PC-9 (cell line): ENCODE measurements around the gene NPEPL1. TPM values are rescaled to one million over a fixed set of nuclear protein-coding genes. Genes with fewer than 3 reads are reported as not detected.

Experiments
- BruUV-seq: library from RNA; stranded (reverse); fragments of 400-500 nt; replicated peaks from 2 replicates; lab custom pipeline; 2021; lab: Mats Ljungman, UMichigan
- CTCF ChIA-PET: fragments of 300-600 bp; sonication (Branson Sonifier 250); formaldehyde crosslinking; loops from one replicate; lab custom pipeline; 2022; ENCODE audit warnings: antibody characterized with exemption; lab: Charles Lee
- POLR2A ChIA-PET: fragments of 300-600 bp; sonication (Branson Sonifier 250); formaldehyde crosslinking; loops from one replicate; lab custom pipeline; 2022; ENCODE audit warnings: antibody characterized with exemption; ENCODE audit not compliant: unreplicated experiment; lab: Charles Lee
- DNase-seq, 2 experiments: peaks; one replicate each; pipeline versions ENCODE4 v3.0.0 to v3.0.0-alpha.2; 2015 to 2022; ENCODE audit warnings: mixed read lengths in 1 of 2
- H2AFZ ChIP-seq: fragments of 200-600 bp; sonication (generic); 2 replicates; pipeline ENCODE4 v1.8.1; 2017; ENCODE audit warnings: antibody characterized with exemption
- H3F3A ChIP-seq: fragments of 200-600 bp; sonication (generic); 2 replicates; pipeline ENCODE4 v1.8.1; 2017; ENCODE audit warnings: antibody characterized with exemption, mild to moderate bottlenecking, low read depth; ENCODE audit not compliant: insufficient read depth
- H3K27ac ChIP-seq: fragments of 200-600 bp; sonication (generic); 2 replicates; pipeline ENCODE4 v1.6.1; 2016; ENCODE audit warnings: mixed run types
- H3K27me3 ChIP-seq: fragments of 200-600 bp; sonication (generic); 2 replicates; pipeline ENCODE4 v1.6.1; 2016; ENCODE audit warnings: low read depth, mixed run types; ENCODE audit not compliant: insufficient read depth
- H3K36me3 ChIP-seq: fragments of 200-600 bp; sonication (generic); 2 replicates; pipeline ENCODE4 v1.6.1; 2016; ENCODE audit warnings: low read depth, mixed run types
- H3K4me1 ChIP-seq: fragments of 200-600 bp; sonication (generic); replicated peaks from 2 replicates; pipeline ENCODE4 v1.6.1; 2016; ENCODE audit warnings: mixed run types; ENCODE audit not compliant: insufficient read depth
- H3K4me2 ChIP-seq: fragments of 200-600 bp; sonication (generic); 2 replicates; pipeline ENCODE4 v1.6.1; 2017; ENCODE audit warnings: mixed run types
- H3K4me3 ChIP-seq: fragments of 200-600 bp; sonication (generic); 2 replicates; pipeline ENCODE4 v1.6.1; 2016; ENCODE audit warnings: mixed run types
- H3K79me2 ChIP-seq: fragments of 200-600 bp; sonication (generic); 2 replicates; pipeline ENCODE4 v1.6.1; 2017; ENCODE audit warnings: low read depth, mixed run types
- H3K9me2 ChIP-seq: fragments of 200-600 bp; sonication (generic); 2 replicates; pipeline ENCODE4 v1.8.1; 2017; ENCODE audit warnings: mild to moderate bottlenecking; ENCODE audit not compliant: insufficient read depth
- H3K9me3 ChIP-seq: fragments of 200-600 bp; sonication (generic); 2 replicates; pipeline ENCODE4 v1.8.1; 2016; ENCODE audit warnings: low read depth; ENCODE audit not compliant: insufficient read depth
- H4K20me1 ChIP-seq: fragments of 200-600 bp; sonication (generic); 2 replicates; pipeline ENCODE4 v1.8.1; 2017; ENCODE audit not compliant: insufficient read depth
- EZH2 ChIP-seq: fragments of 200-600 bp; sonication (generic); IDR thresholded peaks from 2 replicates; pipeline ENCODE4 v1.8.0; 2017; ENCODE audit warnings: antibody characterized with exemption, low read depth
- intact Hi-C: fragments of 100-400 bp; cut with micrococcal nuclease; formaldehyde crosslinking; loops from one replicate; pipeline ENCODE4 v1.10.0; 2022; ENCODE audit not compliant: unreplicated experiment
- total RNA-seq: library from RNA; stranded (reverse); gene quantifications from 2 replicates; pipeline ENCODE4 v1.2.3, GENCODE V29; 2021
- TF ChIP-seq, protein P1 (sequence below): fragments of 200-600 bp; sonication (generic); conservative IDR thresholded peaks from 2 replicates; pipeline ENCODE4 v1.6.1; 2017; ENCODE audit warnings: mixed run types, antibody characterized with exemption, mild to moderate bottlenecking, moderate library complexity

Gene NPEPL1
- total RNA-seq, 1 experiment from 2014 or later = 24.0 TPM

DNA sequence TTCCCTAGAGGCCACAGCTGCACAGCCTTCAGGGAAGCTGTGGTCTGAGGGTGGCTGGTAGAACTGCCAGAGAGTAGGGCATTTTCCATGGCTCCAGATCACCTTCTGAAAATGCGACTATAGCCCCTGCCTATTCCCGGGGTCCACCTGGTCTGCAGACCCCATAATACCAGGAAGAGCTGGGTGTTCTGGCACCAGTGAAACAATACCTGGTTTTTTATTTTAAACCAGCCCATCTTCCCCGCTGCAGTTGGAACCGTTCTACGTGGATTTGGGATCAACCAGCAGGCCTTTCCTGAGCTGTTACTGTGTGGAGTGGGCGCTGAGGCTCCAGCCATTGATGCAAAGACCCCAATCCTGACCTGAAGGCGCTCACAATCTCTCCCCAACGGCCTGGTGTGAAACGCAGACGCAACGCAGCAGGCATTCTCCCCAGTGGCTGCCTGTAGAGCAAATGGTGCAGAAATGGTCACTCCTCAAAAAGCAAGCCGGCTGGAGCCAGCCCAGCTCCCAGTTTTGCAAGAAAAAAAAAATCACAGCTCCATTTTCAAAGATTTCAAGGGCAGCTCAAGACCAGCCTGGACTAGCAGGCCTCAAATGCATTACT lies 11.3 kb downstream of the NPEPL1 start:
- H3K9me2 ChIP-seq = no peaks in the 10 kb centered on the region
- no peak for DNase-seq
- H3K36me3 ChIP-seq = no peaks in the 10 kb centered on the region; the same call in 1 of the 2 replicates
- H3K4me3 ChIP-seq = no peak overlapping the region
- no TSS peak for BruUV-seq
- no peaks in the 10 kb centered on the region for H3K27me3 ChIP-seq
- H3K4me2 ChIP-seq = no peak overlapping the region
- ChIA-PET CTCF (interaction anchor here (0.6 kb wide), 1 partner anchor 102 kb away, joined by 3 read pairs; no protein-coding TSS in a partner anchor), POLR2A (no interaction called here)
- intact Hi-C loops = no loop called here
- TF ChIP-seq EZH2 = no peak
- TF ChIP-seq, protein P1, sequence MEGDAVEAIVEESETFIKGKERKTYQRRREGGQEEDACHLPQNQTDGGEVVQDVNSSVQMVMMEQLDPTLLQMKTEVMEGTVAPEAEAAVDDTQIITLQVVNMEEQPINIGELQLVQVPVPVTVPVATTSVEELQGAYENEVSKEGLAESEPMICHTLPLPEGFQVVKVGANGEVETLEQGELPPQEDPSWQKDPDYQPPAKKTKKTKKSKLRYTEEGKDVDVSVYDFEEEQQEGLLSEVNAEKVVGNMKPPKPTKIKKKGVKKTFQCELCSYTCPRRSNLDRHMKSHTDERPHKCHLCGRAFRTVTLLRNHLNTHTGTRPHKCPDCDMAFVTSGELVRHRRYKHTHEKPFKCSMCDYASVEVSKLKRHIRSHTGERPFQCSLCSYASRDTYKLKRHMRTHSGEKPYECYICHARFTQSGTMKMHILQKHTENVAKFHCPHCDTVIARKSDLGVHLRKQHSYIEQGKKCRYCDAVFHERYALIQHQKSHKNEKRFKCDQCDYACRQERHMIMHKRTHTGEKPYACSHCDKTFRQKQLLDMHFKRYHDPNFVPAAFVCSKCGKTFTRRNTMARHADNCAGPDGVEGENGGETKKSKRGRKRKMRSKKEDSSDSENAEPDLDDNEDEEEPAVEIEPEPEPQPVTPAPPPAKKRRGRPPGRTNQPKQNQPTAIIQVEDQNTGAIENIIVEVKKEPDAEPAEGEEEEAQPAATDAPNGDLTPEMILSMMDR = no peak
- H3K27ac ChIP-seq = no peak overlapping the region
- peaks cover 5% of the 10 kb centered on the region; the same call in 1 of the 2 replicates for H4K20me1 ChIP-seq
- H3K9me3 ChIP-seq = no peaks in the 10 kb centered on the region
- no peaks in the 10 kb centered on the region for H3F3A ChIP-seq
- H3K4me1 ChIP-seq = no peaks in the 10 kb centered on the region
- H3K79me2 ChIP-seq = no peaks in the 10 kb centered on the region
- no peak overlapping the region for H2AFZ ChIP-seq

DNA sequence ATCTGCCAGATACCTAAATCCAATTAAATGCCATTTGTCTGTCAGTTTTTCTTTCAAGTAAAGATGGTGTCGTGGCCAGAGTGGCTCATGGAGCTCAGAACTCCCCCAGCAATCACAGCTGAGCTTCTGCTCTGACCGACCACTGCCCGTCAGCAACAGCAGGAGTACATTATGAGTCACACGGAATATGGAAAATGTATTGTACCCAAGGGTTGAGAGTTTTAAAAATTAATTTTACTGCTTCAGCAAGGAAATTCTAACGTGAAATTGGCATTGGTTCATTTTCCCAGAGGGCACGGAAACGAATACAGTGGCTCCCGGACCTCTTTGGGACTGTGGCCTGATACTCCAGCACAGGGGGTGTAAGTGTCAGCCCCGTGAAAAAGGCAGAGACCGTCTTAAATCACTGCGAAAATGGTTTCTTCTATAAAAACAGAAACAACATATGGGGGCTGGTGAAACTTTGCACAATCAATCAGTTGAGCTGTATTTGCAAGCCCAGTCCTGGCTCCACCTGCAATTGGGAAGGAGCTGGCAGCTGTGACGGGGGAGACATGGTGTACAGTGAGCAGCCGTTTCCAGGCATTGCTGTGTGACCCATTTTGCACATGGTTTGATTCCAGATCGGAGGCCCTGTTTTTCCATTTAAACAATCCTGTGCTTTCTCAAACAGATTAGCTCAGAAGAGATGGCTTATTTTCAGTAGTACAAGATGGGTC lies 12.8 kb downstream of the NPEPL1 start:
- CTCF ChIA-PET = no interaction called here

DNA sequence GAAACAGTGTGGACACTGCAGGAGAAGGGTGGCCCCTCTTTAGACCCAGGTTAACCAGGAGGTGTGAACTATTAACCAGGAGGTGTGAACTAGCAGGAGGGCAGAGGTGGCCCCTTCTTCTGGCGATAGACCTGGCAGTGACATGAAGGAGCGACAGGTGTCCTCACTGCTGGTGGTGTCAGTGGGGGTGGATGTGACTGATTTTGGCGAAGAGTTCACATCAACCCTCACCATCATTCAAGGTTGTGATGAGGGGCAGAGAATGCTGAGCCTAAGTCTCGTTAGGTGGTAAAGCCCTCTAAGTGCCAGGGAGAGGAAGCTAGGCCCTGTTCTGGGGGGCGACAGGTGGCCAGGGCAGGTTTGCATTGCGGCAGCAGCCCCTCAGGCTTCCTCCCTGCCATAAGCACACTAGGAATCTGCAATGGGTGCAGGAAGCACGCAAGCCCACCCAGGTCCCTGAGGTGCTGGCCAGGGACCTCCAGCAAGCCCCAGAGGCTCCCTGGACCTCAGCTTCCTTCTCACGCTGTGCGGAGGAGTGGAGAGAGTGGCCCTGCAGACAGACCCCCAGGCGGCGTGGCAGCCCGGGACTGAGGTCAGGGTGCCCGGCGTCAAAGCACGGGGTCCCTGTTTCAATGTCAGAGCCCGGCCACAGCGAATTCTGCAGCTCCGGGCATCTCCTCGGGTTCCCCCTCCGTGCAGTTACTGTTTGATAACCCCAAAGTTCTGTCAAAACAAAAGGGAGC lies 13.7 kb downstream of the NPEPL1 start:
- H3F3A ChIP-seq = no peaks in the 10 kb centered on the region
- POLR2A ChIA-PET = no interaction called here
- CTCF ChIA-PET = no interaction called here
- no peak overlapping the region for H2AFZ ChIP-seq
- no peak overlapping the region for H3K4me2 ChIP-seq
- H3K27me3 ChIP-seq = no peaks in the 10 kb centered on the region
- DNase-seq = no peak
- H3K79me2 ChIP-seq = no peaks in the 10 kb centered on the region
- BruUV-seq = no TSS peak
- no peak overlapping the region for H3K27ac ChIP-seq
- no peaks in the 10 kb centered on the region; the same call in 1 of the 2 replicates for H3K36me3 ChIP-seq
- H3K9me2 ChIP-seq = no peaks in the 10 kb centered on the region
- no peaks in the 10 kb centered on the region for H3K4me1 ChIP-seq
- intact Hi-C loops = no loop called here
- no peak overlapping the region for H3K4me3 ChIP-seq
- no peaks in the 10 kb centered on the region for H3K9me3 ChIP-seq
- TF ChIP-seq EZH2 = no peak
- TF ChIP-seq, protein P1 = no peak
- H4K20me1 ChIP-seq = peaks cover 5% of the 10 kb centered on the region; the same call in 1 of the 2 replicates

More for the DNA sequence above, 12.8 kb downstream of the NPEPL1 start:
- H2AFZ ChIP-seq = no peak overlapping the region
- POLR2A ChIA-PET = no interaction called here
- H3K4me1 ChIP-seq = no peaks in the 10 kb centered on the region
- no peaks in the 10 kb centered on the region for H3F3A ChIP-seq
- H3K9me2 ChIP-seq = no peaks in the 10 kb centered on the region
- peaks cover 5% of the 10 kb centered on the region; the same call in 1 of the 2 replicates for H4K20me1 ChIP-seq
- H3K4me2 ChIP-seq = no peak overlapping the region
- no peak overlapping the region for H3K27ac ChIP-seq
- BruUV-seq = no TSS peak
- no peaks in the 10 kb centered on the region for H3K27me3 ChIP-seq
- intact Hi-C loops = no loop called here
- H3K9me3 ChIP-seq = no peaks in the 10 kb centered on the region
- no peaks in the 10 kb centered on the region for H3K79me2 ChIP-seq
- TF ChIP-seq, protein P1 = no peak
- TF ChIP-seq EZH2 = no peak
- no peak overlapping the region for H3K4me3 ChIP-seq
- H3K36me3 ChIP-seq = no peaks in the 10 kb centered on the region; the same call in 1 of the 2 replicates
- DNase-seq = no peak
